ENCODE measurements around the gene SAFB2. TPM values are rescaled to one million over a fixed set of nuclear protein-coding genes. Genes with fewer than 3 reads are reported as not detected.
A peak's percentile ranks its signal among the peaks of the same experiment; 100 is the strongest.

Gene SAFB2
- total RNA-seq, 4 donors from 2014 or later = 11.6 to 47.3 (median 32.1) TPM

- no peak for DNase-seq
- 55 to 97% methylated on average over 3 to 10 of the region's 26 CpGs for WGBS, 2 donors
- Histone ChIP-seq H3K27ac (peak overlapping the region; percentile 47 to 83 (median 66)), H3K4me3 (no peak overlapping the region), H3K9me3 (no peaks in the 10 kb centered on the region), H3K27me3 (no peaks in the 10 kb centered on the region), H3K36me3 (peaks cover 27 to 77% (median 39%) of the 10 kb centered on the region in 3 donors), H3K4me1 (peaks cover 17 to 55% (median 21%) of the 10 kb centered on the region in 3 donors)
- TF ChIP-seq CTCF (IDR thresholded peaks at IDR 0.05) = no peak
- no peak for TF ChIP-seq POLR2A (IDR thresholded peaks at IDR 0.05)
- intact Hi-C loops (cut with DNase I) = loop anchor here (10.0 kb wide), 1 partner anchor 542 kb away; no protein-coding TSS in a partner anchor
These were observed 36.1 kb downstream of the SAFB2 start for GRCh38 chr19:5586300-5587070.

GRCh38 chr19:5585461-5586299 is 36.9 kb downstream of the SAFB2 start:
- Histone ChIP-seq H3K9me3 (no peaks in the 10 kb centered on the region), H3K27ac (peak overlapping the region; percentile 47 to 83 (median 66)), H3K27me3 (no peaks in the 10 kb centered on the region), H3K4me1 (peaks cover 17 to 55% (median 21%) of the 10 kb centered on the region in 3 donors), H3K4me3 (peak overlapping the region in 1 of 4 donors; percentile 4), H3K36me3 (peaks cover 22 to 71% (median 33%) of the 10 kb centered on the region in 3 donors)
- intact Hi-C loops (cut with DNase I) = loop anchor here (10.0 kb wide), 1 partner anchor 541 kb away; no protein-coding TSS in a partner anchor
- DNase-seq = no peak
- 3 to 7% methylated on average over 3 to 5 of the region's 29 CpGs for WGBS, 2 donors
- peak in 1 of 6 experiments; percentile 8 for TF ChIP-seq CTCF (IDR thresholded peaks at IDR 0.05)
- TF ChIP-seq POLR2A (IDR thresholded peaks at IDR 0.05) = no peak

- intact Hi-C loops (cut with DNase I) = loop anchor here (10.0 kb wide), 1 partner anchor 535 kb away; no protein-coding TSS in a partner anchor
- no peak overlapping the region for H3K27ac ChIP-seq
- peaks cover 5 to 28% (median 6%) of the 10 kb centered on the region in 3 donors for H3K4me1 ChIP-seq
- peaks cover 0 to 21% (median 0%) of the 10 kb centered on the region in 3 donors for H3K36me3 ChIP-seq
- H3K9me3 ChIP-seq = no peaks in the 10 kb centered on the region
- 55 to 62% methylated on average over 7 to 9 of the region's 12 CpGs for WGBS, 2 donors
- TF ChIP-seq POLR2A (IDR thresholded peaks at IDR 0.05) (no peak), CTCF (IDR thresholded peaks at IDR 0.05) (no peak)
- no peak overlapping the region for H3K4me3 ChIP-seq
- no peaks in the 10 kb centered on the region for H3K27me3 ChIP-seq
- no peak for DNase-seq
These were observed 42.4 kb downstream of the SAFB2 start for GRCh38 chr19:5580161-5580571.

GRCh38 chr19:5579697-5580096 is 42.9 kb downstream of the SAFB2 start:
- peaks cover 3 to 23% (median 3%) of the 10 kb centered on the region in 3 donors for H3K4me1 ChIP-seq
- intact Hi-C loops (cut with DNase I) = loop anchor here (10.0 kb wide), 1 partner anchor 535 kb away; no protein-coding TSS in a partner anchor
- TF ChIP-seq CTCF (IDR thresholded peaks at IDR 0.05) (no peak), POLR2A (IDR thresholded peaks at IDR 0.05) (no peak)
- no peak for DNase-seq
- 94 to 96% methylated on average over 6 to 7 of the region's 7 CpGs for WGBS, 2 donors
- H3K9me3 ChIP-seq = no peaks in the 10 kb centered on the region
- no peak overlapping the region for H3K4me3 ChIP-seq
- H3K27ac ChIP-seq = no peak overlapping the region
- peaks cover 0 to 21% (median 0%) of the 10 kb centered on the region in 3 donors for H3K36me3 ChIP-seq
- no peaks in the 10 kb centered on the region for H3K27me3 ChIP-seq
